Measurements from ENCODE around the gene UAP1. TPM values are rescaled to one million over a fixed set of nuclear protein-coding genes. Genes with fewer than 3 reads are reported as not detected.
A peak's percentile ranks its signal among the peaks of the same experiment; 100 is the strongest.

UAP1 gene
- total RNA-seq, 3 donors from 2014 or later, result 91.4 to 123 (median 116) TPM

- intact Hi-C loops (cut with DNase I, micrococcal nuclease), result no loop called here
- no peak for DNase-seq
- Histone ChIP-seq H3K9me3 (no peaks in the 10 kb centered on the region), H3K4me1 (ENCODE audit: low read depth) (no peaks in the 10 kb centered on the region), H3K4me3 (no peak overlapping the region), H3K36me3 (ENCODE audit: low read depth) (no peaks in the 10 kb centered on the region)
- TF ChIP-seq, protein P1, sequence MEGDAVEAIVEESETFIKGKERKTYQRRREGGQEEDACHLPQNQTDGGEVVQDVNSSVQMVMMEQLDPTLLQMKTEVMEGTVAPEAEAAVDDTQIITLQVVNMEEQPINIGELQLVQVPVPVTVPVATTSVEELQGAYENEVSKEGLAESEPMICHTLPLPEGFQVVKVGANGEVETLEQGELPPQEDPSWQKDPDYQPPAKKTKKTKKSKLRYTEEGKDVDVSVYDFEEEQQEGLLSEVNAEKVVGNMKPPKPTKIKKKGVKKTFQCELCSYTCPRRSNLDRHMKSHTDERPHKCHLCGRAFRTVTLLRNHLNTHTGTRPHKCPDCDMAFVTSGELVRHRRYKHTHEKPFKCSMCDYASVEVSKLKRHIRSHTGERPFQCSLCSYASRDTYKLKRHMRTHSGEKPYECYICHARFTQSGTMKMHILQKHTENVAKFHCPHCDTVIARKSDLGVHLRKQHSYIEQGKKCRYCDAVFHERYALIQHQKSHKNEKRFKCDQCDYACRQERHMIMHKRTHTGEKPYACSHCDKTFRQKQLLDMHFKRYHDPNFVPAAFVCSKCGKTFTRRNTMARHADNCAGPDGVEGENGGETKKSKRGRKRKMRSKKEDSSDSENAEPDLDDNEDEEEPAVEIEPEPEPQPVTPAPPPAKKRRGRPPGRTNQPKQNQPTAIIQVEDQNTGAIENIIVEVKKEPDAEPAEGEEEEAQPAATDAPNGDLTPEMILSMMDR (IDR thresholded peaks at IDR 0.05), result no peak
- no peak for ATAC-seq
These were observed 66.3 kb downstream of the UAP1 start for GRCh38 chr1:162627662-162628296.

- no peaks in the 10 kb centered on the region for H3K4me1 ChIP-seq (ENCODE audit: low read depth)
- ATAC-seq, result no peak
- no peak for DNase-seq
- no peaks in the 10 kb centered on the region for H3K9me3 ChIP-seq
- H3K36me3 ChIP-seq (ENCODE audit: low read depth), result no peaks in the 10 kb centered on the region
- TF ChIP-seq, protein P1 (IDR thresholded peaks at IDR 0.05), result no peak
- H3K4me3 ChIP-seq, result no peak overlapping the region
- intact Hi-C loops (cut with DNase I, micrococcal nuclease), result no loop called here
These were observed 67.6 kb downstream of the UAP1 start for GRCh38 chr1:162629077-162629627.

DNA sequence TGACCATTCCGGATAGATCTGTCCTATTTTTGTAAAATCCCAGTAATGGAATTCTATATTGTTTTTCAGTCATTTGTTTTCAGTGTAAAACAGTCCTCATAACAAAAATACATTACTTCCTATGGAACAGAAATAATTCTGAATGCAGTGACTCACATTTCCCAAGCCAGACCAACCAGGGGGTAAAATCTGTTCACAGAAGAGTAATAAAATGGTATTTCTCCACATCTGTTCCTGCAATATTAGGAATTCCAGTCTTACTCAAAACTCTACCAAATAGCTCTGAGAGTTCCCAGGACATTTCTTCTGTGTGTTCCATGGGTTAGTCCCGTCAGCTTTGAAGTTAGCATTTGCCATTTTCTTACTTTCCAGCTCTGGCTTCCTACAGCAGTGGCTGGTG lies 68.1 kb downstream of the UAP1 start:
- DNase-seq (no peak), ATAC-seq (no peak)
- H3K4me3 ChIP-seq, result no peak overlapping the region
- no peaks in the 10 kb centered on the region for H3K9me3 ChIP-seq
- H3K36me3 ChIP-seq (ENCODE audit: low read depth), result no peaks in the 10 kb centered on the region
- TF ChIP-seq, protein P1 (IDR thresholded peaks at IDR 0.05), result no peak
- H3K4me1 ChIP-seq (ENCODE audit: low read depth), result no peaks in the 10 kb centered on the region
- intact Hi-C loops (cut with DNase I, micrococcal nuclease), result no loop called here

DNA sequence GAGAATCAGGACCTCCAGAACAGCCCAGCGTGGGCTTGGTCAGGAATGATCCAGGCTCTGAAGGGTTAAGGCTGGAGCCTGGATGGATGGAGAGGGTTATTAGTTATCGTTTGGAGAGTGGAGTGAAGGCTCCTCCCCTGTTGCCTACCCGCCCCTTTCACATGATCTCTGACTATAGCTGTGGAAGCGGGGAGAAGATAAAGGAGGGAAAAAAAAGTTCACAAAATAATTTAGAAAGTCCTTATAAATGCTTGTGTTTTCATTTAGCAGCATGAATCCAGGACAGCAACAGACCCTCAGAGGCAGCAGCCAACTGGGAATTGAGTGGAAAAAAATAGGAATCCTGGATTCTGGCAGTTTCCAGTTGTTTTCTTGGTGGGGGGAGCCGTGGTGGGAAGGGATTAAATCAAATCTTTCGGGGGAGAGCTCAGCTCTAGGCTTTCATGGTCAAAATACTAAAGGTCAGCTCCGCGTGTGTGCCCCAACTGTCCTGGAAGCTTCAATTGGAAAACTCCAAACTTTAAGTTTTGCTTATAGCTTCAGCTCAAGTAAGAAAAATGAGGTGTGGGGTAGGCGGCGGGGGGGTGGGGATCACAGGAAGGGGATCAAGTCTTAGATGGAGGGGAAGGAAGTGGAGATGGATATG lies 70.1 kb downstream of the UAP1 start:
- H3K36me3 ChIP-seq (ENCODE audit: low read depth), result no peaks in the 10 kb centered on the region
- DNase-seq (no peak), ATAC-seq (peak; percentile 47)
- TF ChIP-seq, protein P1 (IDR thresholded peaks at IDR 0.05), result no peak
- no peak overlapping the region for H3K4me3 ChIP-seq
- H3K9me3 ChIP-seq, result no peaks in the 10 kb centered on the region
- intact Hi-C loops (cut with DNase I, micrococcal nuclease), result no loop called here
- H3K4me1 ChIP-seq (ENCODE audit: low read depth), result no peaks in the 10 kb centered on the region

DNA sequence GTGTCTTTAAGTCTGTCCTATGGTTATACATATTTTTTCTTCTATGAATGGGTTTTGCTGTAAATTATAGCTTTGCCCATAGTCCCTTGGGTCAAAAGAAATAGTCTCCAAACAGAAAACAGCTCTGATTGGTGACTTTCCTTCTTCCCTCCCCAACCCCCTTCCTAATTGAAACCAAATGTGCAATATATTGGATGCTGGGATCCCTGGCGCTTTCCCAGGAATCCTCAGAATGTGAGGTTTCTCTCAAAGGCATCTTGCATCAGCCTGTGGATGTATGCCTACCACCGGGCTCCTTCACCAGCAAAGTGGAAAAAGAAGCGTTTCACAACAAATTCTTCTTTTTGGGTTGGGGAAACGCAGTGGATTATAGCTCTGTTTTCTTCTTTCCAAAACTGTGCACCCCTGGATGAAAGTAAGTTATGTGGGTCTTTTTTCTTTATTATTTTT lies 70.7 kb downstream of the UAP1 start, which contains the start of gene DDR2:
DDR2 (plus strand) TSS at position 248 of the 450 bp plus-strand sequence. CDS start 86,600 bp downstream, outside the sequence.
- H3K4me3 ChIP-seq, result peak within 1 kb of the TSS; percentile 11
- no peaks in the 10 kb centered on the region for H3K4me1 ChIP-seq (ENCODE audit: low read depth)
- H3K9me3 ChIP-seq, result no peaks in the 10 kb centered on the region
- ATAC-seq (peak; percentile 26), DNase-seq (peak in 1 of 3 donors; percentile 52)
- TF ChIP-seq, protein P1 (IDR thresholded peaks at IDR 0.05), result no peak
- no peaks in the 10 kb centered on the region for H3K36me3 ChIP-seq (ENCODE audit: low read depth)
- intact Hi-C loops (cut with DNase I, micrococcal nuclease), result no loop called here

Data from mucosa of descending colon (tissue), 3 donors.